Bronchial epithelial cell (primary cell): ENCODE measurements around the gene CLEC19A. TPM values are rescaled to one million over a fixed set of nuclear protein-coding genes. Genes with fewer than 3 reads are reported as not detected.

Experiments used
- DNase-seq: peaks from one replicate; pipeline ENCODE4 v3.0.0-alpha.2; 2010; ENCODE audit warnings: low read depth
- FAIRE-seq: peaks from 2 replicates; lab custom pipeline; 2011; peaks lifted over from hg19 to GRCh38; lab: Jason Lieb, UNC
- H3K27me3 ChIP-seq: 2 replicates; pipeline ENCODE4 v1.5.1; 2011; ENCODE audit warnings: low read length; ENCODE audit not compliant: control insufficient read depth, insufficient read depth
- H3K36me3 ChIP-seq: 2 replicates; pipeline ENCODE4 v1.5.1; 2011; ENCODE audit warnings: low read length; ENCODE audit not compliant: control insufficient read depth, insufficient read depth
- H3K4me3 ChIP-seq: 2 replicates; pipeline ENCODE4 v1.5.1; 2011; ENCODE audit warnings: mild to moderate bottlenecking, low read depth, low read length, control low read depth
- CTCF ChIP-seq: IDR thresholded peaks from 2 replicates; pipeline ENCODE4 v1.5.1; 2011; ENCODE audit warnings: mild to moderate bottlenecking, moderate library complexity, low read length, control low read depth, inconsistent platforms; ENCODE audit not compliant: insufficient read depth, severe bottlenecking
- total RNA-seq: library from RNA; depleted of rRNA; stranded (reverse); fragments of >200 nt; gene quantifications from 2 replicates; pipeline ENCODE4 v1.2.1, GENCODE V29; 2014

The CLEC19A gene
- total RNA-seq, 1 donor from 2014 or later, result not detected

- Histone ChIP-seq H3K4me3 (no peak overlapping the region), H3K27me3 (peaks cover 1% of the 10 kb centered on the region), H3K36me3 (no peaks in the 10 kb centered on the region)
- no peak for DNase-seq
- TF ChIP-seq CTCF, result no peak
- no peak for FAIRE-seq
Observed at GRCh38 chr16:19287241-19287640, 1.7 kb downstream of the CLEC19A start.

- H3K4me3 ChIP-seq, result no peak overlapping the region
- no peak for TF ChIP-seq CTCF
- no peaks in the 10 kb centered on the region for H3K36me3 ChIP-seq
- no peak for FAIRE-seq
- DNase-seq, result no peak
- H3K27me3 ChIP-seq, result peaks cover 1% of the 10 kb centered on the region
Observed at GRCh38 chr16:19288872-19289799, 3.6 kb downstream of the CLEC19A start.

DNA sequence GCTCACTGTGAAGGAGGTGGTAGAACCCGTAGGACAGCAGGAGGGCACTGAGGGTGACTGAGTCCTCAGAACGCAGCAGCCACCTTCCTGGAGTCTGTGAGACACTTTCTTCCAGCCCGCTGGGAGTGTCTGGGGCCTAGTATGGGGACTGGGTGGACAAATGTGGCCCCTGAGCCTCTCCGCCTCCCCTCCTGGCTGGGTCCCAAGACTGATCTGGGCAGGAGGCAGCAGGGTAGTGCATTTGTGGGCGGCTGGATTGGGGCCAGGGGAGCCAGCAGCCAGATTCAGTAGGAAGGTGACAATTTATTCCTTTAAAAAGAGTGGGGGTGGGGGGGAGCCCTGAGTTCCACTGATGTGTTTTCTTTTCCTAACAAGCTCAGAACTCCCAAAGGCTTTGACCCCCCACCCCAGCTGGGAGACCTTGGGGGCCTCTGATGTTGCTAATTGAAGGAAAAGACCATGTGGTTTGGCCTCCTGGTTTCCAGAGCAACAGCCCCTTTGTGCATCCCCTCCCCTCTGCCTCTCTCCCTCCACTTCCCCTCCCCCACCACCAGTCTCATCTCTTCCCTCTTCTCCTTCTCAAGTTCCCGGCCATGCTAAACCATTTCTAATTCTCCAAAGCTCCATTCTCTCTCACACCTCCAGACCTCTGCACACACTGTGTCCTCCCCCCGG is 4.4 kb downstream of the CLEC19A start:
- no peak overlapping the region for H3K4me3 ChIP-seq
- no peaks in the 10 kb centered on the region for H3K36me3 ChIP-seq
- FAIRE-seq (no peak), DNase-seq (no peak)
- H3K27me3 ChIP-seq, result peaks cover 1% of the 10 kb centered on the region
- no peak for TF ChIP-seq CTCF

DNA sequence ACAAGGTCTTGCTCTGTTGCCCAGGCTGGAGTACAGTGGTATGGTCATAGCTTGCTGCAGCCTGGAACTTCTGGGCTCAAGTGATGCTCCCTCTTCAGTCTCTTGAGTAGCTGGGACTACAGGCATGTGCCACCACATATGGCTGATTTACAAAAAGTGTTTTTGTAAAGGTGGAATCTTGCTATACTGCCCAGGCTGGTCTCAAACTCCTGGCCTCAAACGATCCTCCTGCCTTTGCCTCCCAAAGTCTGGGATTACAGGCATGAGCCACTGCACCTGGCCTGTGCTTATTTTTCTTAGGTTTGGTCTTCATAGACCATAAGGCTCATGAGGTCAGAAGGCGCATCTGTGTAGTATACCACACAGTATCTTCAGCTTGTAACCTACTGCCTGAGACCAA is 5.3 kb downstream of the CLEC19A start:
- Histone ChIP-seq H3K36me3 (no peaks in the 10 kb centered on the region), H3K4me3 (no peak overlapping the region), H3K27me3 (peaks cover 1% of the 10 kb centered on the region)
- DNase-seq, result no peak
- no peak for FAIRE-seq
- TF ChIP-seq CTCF, result no peak

DNA sequence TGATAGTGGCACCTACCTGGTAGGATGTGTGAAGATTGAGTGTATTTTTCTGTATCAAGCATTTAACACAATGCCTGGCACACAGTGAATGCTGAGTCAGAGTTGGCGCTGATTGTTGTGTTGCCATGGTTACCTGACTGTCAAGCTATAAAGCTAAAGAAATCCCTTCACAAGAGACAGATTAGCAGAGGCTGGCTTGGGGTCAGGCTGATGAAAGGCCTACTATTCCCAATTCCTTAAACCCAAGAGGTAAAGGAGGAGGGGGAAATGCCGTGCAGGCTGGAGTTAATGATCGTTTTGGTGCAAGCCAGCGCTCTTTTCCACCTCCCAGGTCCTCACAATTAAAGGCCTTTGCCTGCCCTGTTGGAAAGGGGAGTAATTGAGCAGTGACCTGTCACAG is 5.9 kb downstream of the CLEC19A start:
- DNase-seq, result peak; percentile 7
- H3K27me3 ChIP-seq, result peaks cover 1% of the 10 kb centered on the region
- H3K4me3 ChIP-seq, result no peak overlapping the region
- FAIRE-seq, result no peak
- TF ChIP-seq CTCF, result no peak
- H3K36me3 ChIP-seq, result no peaks in the 10 kb centered on the region
